Astrocyte of the spinal cord (primary cell): ENCODE data around the gene RNASE7.
"Not testable (repeated sequence)": the region's sequence is repeated elsewhere in the genome, so short reads cannot be mapped to it uniquely, and the experiment has no call there.

Source experiments
- DNase-seq: peaks from one replicate; pipeline ENCODE4 v3.0.0; 2011; ENCODE audit warnings: low read depth, low spot score
- H3K4me3 ChIP-seq: 2 replicates; pipeline ENCODE4 v1.5.1; 2011; ENCODE audit warnings: low read depth, mild to moderate bottlenecking, low read length, moderate library complexity
- CTCF ChIP-seq: IDR thresholded peaks from 2 replicates; pipeline ENCODE4 v1.5.1; 2012; ENCODE audit warnings: low read depth, mild to moderate bottlenecking, low read length, inconsistent platforms
- in situ Hi-C: cut with HindIII; loops from 2 replicates; pipeline ENCODE4 v1.10.0; 2017; ENCODE audit warnings: low sequenced_read_pairs

Gene RNASE7

GRCh38 chr14:20999591-20999990, 42.6 kb upstream of the RNASE7 start:
- no peak for TF ChIP-seq CTCF
- DNase-seq = no peak
- H3K4me3 ChIP-seq = no peak overlapping the region
- in situ Hi-C loops = no loop called here

- no peak for TF ChIP-seq CTCF
- H3K4me3 ChIP-seq = no peak overlapping the region
- DNase-seq = no peak
- in situ Hi-C loops = no loop called here
Observed at GRCh38 chr14:21001218-21001617, 40.9 kb upstream of the RNASE7 start.

- no peak overlapping the region for H3K4me3 ChIP-seq
- DNase-seq = no peak
- in situ Hi-C loops = no loop called here
- TF ChIP-seq CTCF = no peak
Observed at GRCh38 chr14:21003788-21004346, 38.3 kb upstream of the RNASE7 start.

GRCh38 chr14:21009721-21010120, 32.4 kb upstream of the RNASE7 start:
- H3K4me3 ChIP-seq, DNase-seq, in situ Hi-C loops: not testable (repeated sequence)

- no peak for DNase-seq
- in situ Hi-C loops = no loop called here
- TF ChIP-seq CTCF = no peak
- H3K4me3 ChIP-seq = no peak overlapping the region
Observed at GRCh38 chr14:21011136-21011535, 31.0 kb upstream of the RNASE7 start.

GRCh38 chr14:21014761-21015190, 27.4 kb upstream of the RNASE7 start:
- in situ Hi-C loops = no loop called here
- DNase-seq = peak; percentile 82
- no peak overlapping the region for H3K4me3 ChIP-seq
- TF ChIP-seq CTCF = peak; percentile 84

- TF ChIP-seq CTCF = no peak
- no peak for DNase-seq
- in situ Hi-C loops = no loop called here
- H3K4me3 ChIP-seq = no peak overlapping the region
Observed at GRCh38 chr14:21015312-21015711, 26.9 kb upstream of the RNASE7 start.
